H9 (cell line): ENCODE results near the gene SLC12A4. TPM values are rescaled to one million over a fixed set of nuclear protein-coding genes. Genes with fewer than 3 reads are reported as not detected.
A peak's percentile ranks its signal among the peaks of the same experiment; 100 is the strongest.

Experiments used
- DNase-seq: peaks from one replicate; pipeline ENCODE4 v3.0.0-alpha.2; 2017
- H2AFZ ChIP-seq: one replicate; pipeline ENCODE4 v1.6.1; 2013; ENCODE audit warnings: mild to moderate bottlenecking, low read length, control low read depth, moderate library complexity
- H2AK5ac ChIP-seq: 2 replicates; pipeline ENCODE4 v1.6.1; 2013; ENCODE audit warnings: low read length, control low read depth, mixed read lengths; ENCODE audit not compliant: insufficient read length
- H2BK120ac ChIP-seq: one replicate; pipeline ENCODE4 v1.6.1; 2013; ENCODE audit warnings: low read depth, mild to moderate bottlenecking, low read length, control low read depth, inconsistent platforms; ENCODE audit not compliant: poor library complexity, severe bottlenecking
- H2BK12ac ChIP-seq: 2 replicates; pipeline ENCODE4 v1.6.1; 2013; ENCODE audit warnings: low read length, control low read depth, mixed read lengths, low read depth; ENCODE audit not compliant: insufficient read length
- H2BK15ac ChIP-seq: 2 replicates; pipeline ENCODE4 v1.6.1; 2013; ENCODE audit warnings: low read depth, low read length, control low read depth
- H2BK20ac ChIP-seq: one replicate; pipeline ENCODE4 v1.6.1; 2013; ENCODE audit warnings: low read depth, mild to moderate bottlenecking, low read length, control low read depth, inconsistent platforms; ENCODE audit not compliant: poor library complexity, severe bottlenecking
- H2BK5ac ChIP-seq: 2 replicates; pipeline ENCODE4 v1.6.1; 2013; ENCODE audit warnings: low read length, control low read depth, mixed read lengths; ENCODE audit not compliant: insufficient read length
- H3K14ac ChIP-seq: 2 replicates; pipeline ENCODE4 v1.6.1; 2013; ENCODE audit warnings: low read length, control low read depth; ENCODE audit not compliant: insufficient read depth
- H3K18ac ChIP-seq: 2 replicates; pipeline ENCODE4 v1.6.1; 2013; ENCODE audit warnings: low read depth, mild to moderate bottlenecking, mixed read lengths, low read length, control low read depth; ENCODE audit not compliant: insufficient read length
- H3K23ac ChIP-seq: 2 replicates; pipeline ENCODE4 v1.6.1; 2013; ENCODE audit warnings: low read length, control low read depth, mixed read lengths, low read depth; ENCODE audit not compliant: insufficient read length
- H3K23me2 ChIP-seq: 2 replicates; pipeline ENCODE4 v1.6.1; 2013; ENCODE audit warnings: low read depth, mild to moderate bottlenecking, mixed read lengths, low read length, control low read depth; ENCODE audit not compliant: insufficient read length, poor library complexity, severe bottlenecking
- H3K27ac ChIP-seq: 2 replicates; pipeline ENCODE4 v1.5.1; 2013; ENCODE audit warnings: low read length, control low read depth, mixed read lengths, low read depth; ENCODE audit not compliant: insufficient read length
- H3K27me3 ChIP-seq: 2 replicates; pipeline ENCODE4 v1.6.1; 2013; ENCODE audit warnings: low read length, control low read depth, inconsistent platforms; ENCODE audit not compliant: insufficient read depth
- H3K4ac ChIP-seq: 2 replicates; pipeline ENCODE4 v1.6.1; 2013; ENCODE audit warnings: low read depth, mild to moderate bottlenecking, control low read depth, inconsistent platforms, low read length, moderate library complexity
- H3K4me1 ChIP-seq: 2 replicates; pipeline ENCODE4 v1.6.1; 2013; ENCODE audit warnings: low read length, control low read depth, inconsistent platforms; ENCODE audit not compliant: insufficient read depth
- H3K4me2 ChIP-seq: 2 replicates; pipeline ENCODE4 v1.6.1; 2013; ENCODE audit warnings: low read length, control low read depth, mixed read lengths; ENCODE audit not compliant: insufficient read length, insufficient read depth
- H3K56ac ChIP-seq: 2 replicates; pipeline ENCODE4 v1.6.1; 2013; ENCODE audit warnings: low read depth, mild to moderate bottlenecking, mixed read lengths, low read length, control low read depth; ENCODE audit not compliant: insufficient read length
- H3K79me1 ChIP-seq: 2 replicates; pipeline ENCODE4 v1.6.1; 2013; ENCODE audit warnings: low read depth, mild to moderate bottlenecking, moderate library complexity, low read length, control low read depth, inconsistent platforms; ENCODE audit not compliant: insufficient read depth, poor library complexity, severe bottlenecking
- H3K79me2 ChIP-seq: 2 replicates; pipeline ENCODE4 v1.6.1; 2013; ENCODE audit warnings: low read length, control low read depth, inconsistent platforms; ENCODE audit not compliant: insufficient read depth
- H3K9ac ChIP-seq: 2 replicates; pipeline ENCODE4 v1.6.1; 2013; ENCODE audit warnings: low read length, control low read depth, mixed read lengths; ENCODE audit not compliant: insufficient read length; ENCODE audit errors: extremely low read depth
- H3K9me3 ChIP-seq: one replicate; pipeline ENCODE4 v1.6.1; 2013; ENCODE audit warnings: low read depth, low read length, inconsistent platforms; ENCODE audit not compliant: control insufficient read depth
- H3T11ph ChIP-seq: one replicate; pipeline ENCODE4 v1.6.1; 2013; ENCODE audit warnings: mild to moderate bottlenecking, low read length, control low read depth, inconsistent platforms
- H4K20me1 ChIP-seq: one replicate; pipeline ENCODE4 v1.6.1; 2013; ENCODE audit not compliant: control insufficient read depth, insufficient read length, insufficient read depth
- H4K5ac ChIP-seq: 2 replicates; pipeline ENCODE4 v1.6.1; 2013; ENCODE audit warnings: low read depth, mild to moderate bottlenecking, mixed read lengths, low read length, control low read depth; ENCODE audit not compliant: insufficient read length
- H4K8ac ChIP-seq: replicated peaks from 2 replicates; pipeline ENCODE4 v1.6.1; 2013; ENCODE audit warnings: low read length, control low read depth, mixed read lengths, low read depth; ENCODE audit not compliant: insufficient read length
- H4K91ac ChIP-seq: 2 replicates; pipeline ENCODE4 v1.6.1; 2013; ENCODE audit warnings: low read depth, mild to moderate bottlenecking, moderate library complexity, mixed read lengths, low read length, control low read depth; ENCODE audit not compliant: insufficient read length
- H3K27ac Mint-ChIP-seq, 3 experiments: 2 replicates in 2 of 3; 3 replicates in 1 of 3; pipeline ENCODE4 v1.8.0; 2020 to 2021; ENCODE audit warnings: mixed read lengths in 3 of 3, mild to moderate bottlenecking in 1 of 3, moderate library complexity in 1 of 3
- H3K27me3 Mint-ChIP-seq: 2 replicates; pipeline ENCODE4 v1.8.0; 2021; ENCODE audit warnings: low read depth, mild to moderate bottlenecking, moderate library complexity, mixed read lengths
- H3K36me3 Mint-ChIP-seq, 3 experiments: 2 replicates in 2 of 3; 3 replicates in 1 of 3; pipeline ENCODE4 v1.8.0; 2020 to 2021; ENCODE audit warnings: low read depth in 3 of 3, mixed read lengths in 3 of 3; ENCODE audit not compliant: insufficient read depth in 1 of 3
- H3K4me1 Mint-ChIP-seq, 2 experiments: 2 replicates each; pipeline ENCODE4 v1.8.0; 2020; ENCODE audit warnings: mixed read lengths in 2 of 2
- H3K4me3 Mint-ChIP-seq, 2 experiments: 2 replicates in 1 of 2; 3 replicates in 1 of 2; pipeline ENCODE4 v1.8.0; 2020 to 2021; ENCODE audit warnings: mild to moderate bottlenecking in 2 of 2, mixed read lengths in 2 of 2, moderate library complexity in 1 of 2
- H3K9me3 Mint-ChIP-seq, 2 experiments: 2 replicates in 1 of 2; 3 replicates in 1 of 2; pipeline ENCODE4 v1.8.0; 2020; ENCODE audit warnings: mild to moderate bottlenecking in 2 of 2, mixed read lengths in 2 of 2, moderate library complexity in 1 of 2
- WGBS: extraction: QIAGEN DNeasy Blood & Tissue Kit; methylation state at CpG from one replicate; pipeline ENCODE4 v1.1.7; 2013; ENCODE audit warnings: missing lambda C conversion rate, low lambda C conversion rate, mixed read lengths; ENCODE audit not compliant: insufficient read length; ENCODE audit errors: extremely low coverage; 5-methylcytosine and 5-hydroxymethylcytosine counted together
- total RNA-seq: library from RNA; stranded (reverse); gene quantifications from 2 replicates; pipeline ENCODE4 v1.2.1, GENCODE V29; 2021
- TF ChIP-seq, protein P1 (sequence below): fragments of 200-600 bp; sonication (generic); conservative IDR thresholded peaks from 3 replicates; pipeline ENCODE4 v1.8.0; 2021; ENCODE audit warnings: antibody characterized with exemption, mild to moderate bottlenecking

SLC12A4 gene
- total RNA-seq, 1 experiment from 2014 or later = 46.7 TPM

DNA sequence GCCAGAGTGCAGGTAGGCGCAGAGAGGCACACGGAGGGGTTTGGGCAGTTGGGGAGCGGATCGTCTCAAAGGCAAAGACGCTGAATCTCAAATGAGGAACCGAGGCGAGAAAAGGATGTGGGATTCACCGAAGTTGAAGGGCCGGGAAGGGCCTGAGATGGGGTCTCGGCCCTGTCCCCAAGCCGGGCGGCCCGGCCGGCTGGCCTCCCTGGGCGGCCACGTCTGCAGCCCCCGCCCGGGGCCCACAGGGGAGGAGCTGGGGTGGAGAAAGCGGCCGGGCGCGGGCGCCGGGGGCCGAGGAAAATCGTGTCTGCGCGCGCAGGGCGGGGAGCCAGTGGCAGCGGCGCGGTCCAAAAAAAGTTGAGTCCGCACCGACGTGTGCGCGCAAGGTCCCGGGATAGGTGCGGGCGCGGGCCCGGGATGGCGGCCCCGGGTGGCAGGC lies 458 bp downstream of the SLC12A4 start:
- no peak overlapping the region for H2AFZ ChIP-seq
- WGBS = no CpG with 5 or more reads among the region's 45 CpGs

More for the DNA sequence above, 458 bp downstream of the SLC12A4 start:
- Mint-ChIP-seq H3K36me3 (peaks cover 2 to 17% (median 2%) of the 10 kb centered on the region in 3 experiments; a peak in 6 of 7 replicates), H3K27ac (peak overlapping the region; percentile 46 to 93 (median 57); a peak in 3 of 7 replicates), H3K4me3 (peak overlapping the region; percentile 93 to 95), H3K27me3 (peaks cover 2% of the 10 kb centered on the region), H3K9me3 (no peaks in the 10 kb centered on the region; a peak in 1 of 5 replicates), H3K4me1 (peaks cover 37 to 42% of the 10 kb centered on the region in 2 experiments)
- H3K9ac ChIP-seq = peak overlapping the region; percentile 33
- H4K8ac ChIP-seq = no peak overlapping the region
- DNase-seq = no peak
- no peak overlapping the region for H2BK12ac ChIP-seq
- no peak overlapping the region for H3K4ac ChIP-seq
- H4K91ac ChIP-seq = no peak overlapping the region
- no peak overlapping the region for H2BK20ac ChIP-seq
- H3K27ac ChIP-seq = no peak overlapping the region
- H2BK5ac ChIP-seq = no peak overlapping the region
- no peak overlapping the region for H3K56ac ChIP-seq
- H3K79me2 ChIP-seq = no peaks in the 10 kb centered on the region; the same call in 1 of the 2 replicates
- peaks cover 4% of the 10 kb centered on the region for H3K79me1 ChIP-seq
- TF ChIP-seq, protein P1, sequence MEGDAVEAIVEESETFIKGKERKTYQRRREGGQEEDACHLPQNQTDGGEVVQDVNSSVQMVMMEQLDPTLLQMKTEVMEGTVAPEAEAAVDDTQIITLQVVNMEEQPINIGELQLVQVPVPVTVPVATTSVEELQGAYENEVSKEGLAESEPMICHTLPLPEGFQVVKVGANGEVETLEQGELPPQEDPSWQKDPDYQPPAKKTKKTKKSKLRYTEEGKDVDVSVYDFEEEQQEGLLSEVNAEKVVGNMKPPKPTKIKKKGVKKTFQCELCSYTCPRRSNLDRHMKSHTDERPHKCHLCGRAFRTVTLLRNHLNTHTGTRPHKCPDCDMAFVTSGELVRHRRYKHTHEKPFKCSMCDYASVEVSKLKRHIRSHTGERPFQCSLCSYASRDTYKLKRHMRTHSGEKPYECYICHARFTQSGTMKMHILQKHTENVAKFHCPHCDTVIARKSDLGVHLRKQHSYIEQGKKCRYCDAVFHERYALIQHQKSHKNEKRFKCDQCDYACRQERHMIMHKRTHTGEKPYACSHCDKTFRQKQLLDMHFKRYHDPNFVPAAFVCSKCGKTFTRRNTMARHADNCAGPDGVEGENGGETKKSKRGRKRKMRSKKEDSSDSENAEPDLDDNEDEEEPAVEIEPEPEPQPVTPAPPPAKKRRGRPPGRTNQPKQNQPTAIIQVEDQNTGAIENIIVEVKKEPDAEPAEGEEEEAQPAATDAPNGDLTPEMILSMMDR = no peak
- H3K14ac ChIP-seq = peak overlapping the region; percentile 80; the same call in 1 of the 2 replicates
- peaks cover 3% of the 10 kb centered on the region for H3K23me2 ChIP-seq
- no peak overlapping the region for H3K23ac ChIP-seq
- peaks cover 5% of the 10 kb centered on the region; the same call in 1 of the 2 replicates for H3K4me1 ChIP-seq
- H4K5ac ChIP-seq = no peak overlapping the region
- H3K27me3 ChIP-seq = no peaks in the 10 kb centered on the region
- H3T11ph ChIP-seq = no peak overlapping the region
- H2BK15ac ChIP-seq = no peak overlapping the region
- peaks cover 3% of the 10 kb centered on the region for H4K20me1 ChIP-seq
- peak overlapping the region; percentile 66 for H3K4me2 ChIP-seq
- no peaks in the 10 kb centered on the region for H3K9me3 ChIP-seq
- no peak overlapping the region for H2BK120ac ChIP-seq
- no peak overlapping the region for H2AK5ac ChIP-seq
- H3K18ac ChIP-seq = no peak overlapping the region
